COLO829 (cell line): Measurements from ENCODE around the gene SLC18A3.

Source experiments
- DNase-seq: peaks from one replicate; pipeline ENCODE4 v3.0.0; 2012; ENCODE audit warnings: low spot score

The SLC18A3 gene

DNA sequence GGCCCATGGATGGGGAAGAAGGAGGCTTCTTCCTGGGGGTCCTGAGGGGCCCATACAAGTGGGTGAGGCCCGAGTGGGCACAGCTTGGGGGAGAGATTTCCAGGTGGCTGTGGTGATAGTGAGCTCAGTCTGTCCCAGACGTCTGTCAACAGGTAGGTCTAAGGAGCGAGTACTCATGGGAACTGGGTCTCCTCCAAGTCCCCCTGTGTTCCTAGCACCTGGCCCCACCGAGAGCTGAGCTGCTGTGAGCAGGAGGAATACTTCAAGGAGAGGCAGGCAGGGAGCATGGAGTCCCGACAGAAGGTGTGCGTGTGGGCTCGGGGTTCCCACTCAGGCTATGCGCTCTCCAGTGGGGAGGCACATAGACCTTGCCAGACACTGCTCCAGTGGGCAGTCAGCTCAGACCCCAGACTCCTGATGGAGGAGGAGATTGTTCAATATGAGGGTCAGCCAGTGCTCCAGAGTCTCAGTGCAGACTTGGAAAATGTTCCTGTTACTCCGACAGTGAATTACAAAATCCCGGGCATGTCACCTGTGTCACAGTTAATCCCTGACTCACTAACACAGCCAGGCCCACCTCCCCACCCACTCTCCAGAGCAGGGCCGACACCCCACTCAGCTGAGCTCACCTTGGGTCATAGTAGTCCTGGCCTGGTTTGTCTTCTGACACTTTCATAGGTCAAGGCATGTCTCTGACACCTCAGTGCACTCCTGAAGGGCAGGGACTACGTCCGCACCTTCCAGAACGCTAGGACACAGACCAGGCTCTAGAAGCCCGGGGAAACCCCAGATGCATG lies 41.1 kb downstream of the SLC18A3 start:
- no peak for DNase-seq

DNA sequence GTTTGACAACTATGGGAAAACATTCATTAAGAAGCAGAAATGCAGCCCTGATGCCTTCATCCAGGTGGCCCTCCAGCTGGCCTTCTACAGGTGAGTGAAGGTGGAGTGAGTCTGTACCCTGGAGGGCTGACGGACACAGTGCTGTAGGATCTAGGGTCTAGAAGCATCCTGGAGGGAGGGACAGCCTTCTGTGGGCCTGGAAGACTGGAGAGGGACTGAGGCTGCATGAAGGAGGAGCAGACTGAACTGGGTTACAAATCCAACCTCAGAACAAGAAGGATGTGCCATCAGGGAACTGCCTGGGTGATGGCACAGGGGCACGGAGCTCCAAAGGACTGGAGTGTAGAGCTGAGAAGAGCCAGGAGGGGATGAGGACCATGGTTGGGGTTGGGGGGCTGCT lies 41.8 kb downstream of the SLC18A3 start:
- DNase-seq = no peak

DNA sequence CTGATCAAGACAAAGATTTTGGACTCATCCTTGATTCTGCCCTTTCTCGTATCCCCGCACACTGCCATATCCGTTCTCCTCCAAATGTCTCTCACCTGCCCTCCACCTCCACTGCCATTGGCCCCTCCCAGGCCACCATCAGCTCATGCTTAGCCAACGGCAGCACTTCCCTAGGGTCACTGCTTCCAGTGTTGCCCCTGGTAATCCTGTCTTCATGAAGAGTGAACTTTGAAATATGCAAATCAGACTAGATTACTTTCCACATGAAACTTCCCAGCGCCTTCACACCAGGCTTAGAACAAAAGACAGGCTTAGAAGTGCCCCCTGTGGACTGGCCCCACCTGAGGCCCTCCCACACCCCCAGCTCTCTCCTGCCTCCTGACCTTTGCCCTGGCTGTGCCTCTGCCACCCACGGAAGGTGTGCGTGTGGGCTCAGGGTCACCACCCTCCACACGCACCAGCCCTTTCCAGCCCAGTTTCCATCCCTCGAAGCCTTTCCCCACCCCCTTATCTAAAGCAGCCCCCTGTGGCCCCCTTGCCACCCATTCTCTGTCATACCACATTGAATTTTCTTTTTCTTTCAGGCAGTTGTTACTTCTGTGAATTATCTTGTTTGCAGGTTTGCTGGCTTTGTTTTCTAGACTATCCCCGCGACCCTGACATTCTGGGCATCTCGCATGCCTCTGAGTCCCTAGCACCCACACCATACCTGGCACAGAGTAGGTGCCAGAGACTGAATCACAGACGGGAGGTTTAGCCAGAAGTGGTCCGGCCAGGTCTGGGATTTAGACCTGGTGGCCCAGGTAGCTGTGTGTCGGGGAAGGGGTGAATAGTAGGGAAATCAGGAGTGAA lies 42.5 kb downstream of the SLC18A3 start:
- no peak for DNase-seq

GRCh38 chr10:49653273-49653929 lies 43.3 kb downstream of the SLC18A3 start:
- DNase-seq = no peak

GRCh38 chr10:49654036-49654693 lies 44.1 kb downstream of the SLC18A3 start:
- no peak for DNase-seq

GRCh38 chr10:49655099-49655498 lies 45.0 kb downstream of the SLC18A3 start:
- DNase-seq = no peak

- no peak for DNase-seq
Measured at GRCh38 chr10:49656845-49657493, 46.9 kb downstream of the SLC18A3 start.

DNA sequence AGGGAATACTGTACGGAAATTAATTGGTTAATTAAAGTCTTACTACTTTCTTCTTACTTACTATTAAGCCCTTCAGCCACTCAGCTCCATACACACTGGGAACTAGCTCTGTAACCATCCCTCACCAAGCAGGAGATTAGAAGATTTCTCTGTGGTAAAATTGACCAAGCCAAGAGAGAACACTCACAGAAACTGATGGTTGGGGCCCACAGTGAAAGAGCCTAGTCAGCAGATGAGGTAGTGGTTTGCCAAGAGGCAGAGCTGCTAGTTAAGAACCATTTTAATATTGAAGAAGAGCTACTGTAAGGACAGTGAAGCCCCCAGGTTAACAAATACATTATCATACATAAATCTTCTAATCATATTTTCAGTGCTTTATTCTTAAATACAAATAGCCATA lies 47.5 kb downstream of the SLC18A3 start:
- DNase-seq = no peak

- DNase-seq = no peak
Measured at GRCh38 chr10:49661140-49661856, 51.2 kb downstream of the SLC18A3 start.
